ENCODE results near the gene EI24. TPM values are rescaled to one million over a fixed set of nuclear protein-coding genes. Genes with fewer than 3 reads are reported as not detected.

The EI24 gene
- total RNA-seq, 1 donor from 2014 or later: 70.7 TPM

DNA sequence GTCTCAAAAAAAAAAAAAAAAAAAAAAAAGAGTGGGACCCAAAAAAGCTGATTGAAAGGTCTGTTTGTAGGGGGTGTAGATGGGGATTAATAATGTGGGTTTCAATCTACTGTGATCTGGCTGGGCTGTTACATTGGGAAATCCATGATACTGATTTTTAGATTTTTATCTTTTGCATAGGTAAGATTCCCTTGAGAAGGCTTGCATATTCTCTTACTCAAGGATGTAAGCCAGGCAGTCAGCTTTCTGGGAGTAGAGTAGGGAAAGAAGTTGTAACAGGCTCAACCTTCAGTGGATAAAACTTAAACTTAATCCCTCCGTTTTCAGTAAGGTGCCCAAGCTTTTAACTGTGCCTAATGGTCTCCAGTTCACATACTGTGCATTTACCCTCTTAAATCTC lies 53.8 kb downstream of the EI24 start:
- H3K27ac ChIP-seq: no peak overlapping the region
- DNase-seq (ENCODE audit: extremely low spot score in 2 of 2): no peak
- peaks cover 0 to 36% of the 10 kb centered on the region in 2 donors for H3K36me3 ChIP-seq
- no peaks in the 10 kb centered on the region for H3K27me3 ChIP-seq
- no peak overlapping the region for H3K4me3 ChIP-seq
- TF ChIP-seq, protein P1, sequence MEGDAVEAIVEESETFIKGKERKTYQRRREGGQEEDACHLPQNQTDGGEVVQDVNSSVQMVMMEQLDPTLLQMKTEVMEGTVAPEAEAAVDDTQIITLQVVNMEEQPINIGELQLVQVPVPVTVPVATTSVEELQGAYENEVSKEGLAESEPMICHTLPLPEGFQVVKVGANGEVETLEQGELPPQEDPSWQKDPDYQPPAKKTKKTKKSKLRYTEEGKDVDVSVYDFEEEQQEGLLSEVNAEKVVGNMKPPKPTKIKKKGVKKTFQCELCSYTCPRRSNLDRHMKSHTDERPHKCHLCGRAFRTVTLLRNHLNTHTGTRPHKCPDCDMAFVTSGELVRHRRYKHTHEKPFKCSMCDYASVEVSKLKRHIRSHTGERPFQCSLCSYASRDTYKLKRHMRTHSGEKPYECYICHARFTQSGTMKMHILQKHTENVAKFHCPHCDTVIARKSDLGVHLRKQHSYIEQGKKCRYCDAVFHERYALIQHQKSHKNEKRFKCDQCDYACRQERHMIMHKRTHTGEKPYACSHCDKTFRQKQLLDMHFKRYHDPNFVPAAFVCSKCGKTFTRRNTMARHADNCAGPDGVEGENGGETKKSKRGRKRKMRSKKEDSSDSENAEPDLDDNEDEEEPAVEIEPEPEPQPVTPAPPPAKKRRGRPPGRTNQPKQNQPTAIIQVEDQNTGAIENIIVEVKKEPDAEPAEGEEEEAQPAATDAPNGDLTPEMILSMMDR (IDR thresholded peaks at IDR 0.05): no peak
- TF ChIP-seq POLR2A (IDR thresholded peaks at IDR 0.05): no peak
- no peak for TF ChIP-seq POLR2AphosphoS5 (IDR thresholded peaks at IDR 0.05; ENCODE audit: insufficient read depth in 1 of 2, low read depth in 1 of 2)
- peaks cover 19% of the 10 kb centered on the region for H3K4me1 ChIP-seq
- intact Hi-C loops (cut with DNase I): no loop called here
- no peaks in the 10 kb centered on the region for H3K9me3 ChIP-seq

DNA sequence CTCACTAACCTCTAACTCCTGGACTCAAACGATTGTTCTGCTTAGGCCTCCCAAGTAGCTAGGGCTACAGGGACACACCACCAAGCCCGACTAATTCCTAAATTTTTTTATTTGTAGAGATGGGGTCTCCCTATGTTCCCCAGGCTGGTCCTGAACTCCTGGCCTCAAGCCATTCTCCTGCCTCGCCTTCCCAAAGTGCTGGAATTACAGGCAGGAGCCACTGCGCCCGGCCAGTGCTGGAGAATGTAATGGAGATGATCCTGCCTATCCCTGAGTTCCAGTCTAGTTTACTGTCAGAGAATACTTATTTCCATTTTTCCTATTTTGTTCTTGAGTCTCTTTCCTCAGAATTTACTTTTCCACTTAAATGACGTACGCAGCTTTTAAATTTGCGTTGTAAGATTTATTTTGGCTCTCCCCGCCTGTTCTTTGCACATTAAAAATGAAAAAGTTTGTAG lies 55.5 kb downstream of the EI24 start, which contains the start of gene CHEK1:
CHEK1 (plus strand) TSS at position 408 of the 458 bp plus-strand sequence. CDS start 1,606 bp downstream, outside the sequence.
- H3K27ac ChIP-seq: peak within 1 kb of the TSS; percentile 92
- no peaks in the 10 kb centered on the region for H3K9me3 ChIP-seq
- H3K36me3 ChIP-seq: peaks cover 0 to 19% of the 10 kb centered on the region in 2 donors
- H3K4me3 ChIP-seq: peak within 1 kb of the TSS; percentile 54 to 70
- H3K4me1 ChIP-seq: peaks cover 19% of the 10 kb centered on the region
- H3K27me3 ChIP-seq: no peaks in the 10 kb centered on the region
- no peak for DNase-seq (ENCODE audit: extremely low spot score in 2 of 2)
- intact Hi-C loops (cut with DNase I): no loop called here
- TF ChIP-seq, protein P1 (IDR thresholded peaks at IDR 0.05): no peak
- TF ChIP-seq POLR2A (IDR thresholded peaks at IDR 0.05): no peak
- no peak for TF ChIP-seq POLR2AphosphoS5 (IDR thresholded peaks at IDR 0.05; ENCODE audit: insufficient read depth in 1 of 2, low read depth in 1 of 2)

DNA sequence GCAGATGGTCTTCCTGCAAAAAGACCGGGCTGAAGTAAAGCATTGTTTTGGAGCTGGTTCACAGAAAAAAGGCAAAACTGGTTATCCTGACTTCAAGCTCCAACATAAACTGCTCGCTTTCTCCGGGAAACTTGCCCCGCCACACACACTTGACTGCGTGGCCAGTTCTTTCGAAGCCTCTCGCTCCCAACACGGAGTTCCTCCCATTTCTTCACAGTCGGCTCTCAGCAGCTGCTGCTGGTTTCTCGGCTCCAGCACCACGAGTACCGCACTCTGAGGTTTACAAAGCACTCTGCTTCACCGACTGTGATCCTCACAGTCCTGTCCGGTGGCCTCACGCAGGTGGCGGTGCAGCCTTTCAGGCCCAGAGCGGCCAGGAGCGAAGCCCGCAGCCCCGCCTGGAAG lies 56.0 kb downstream of the EI24 start:
- DNase-seq (ENCODE audit: extremely low spot score in 2 of 2): no peak
- Histone ChIP-seq H3K36me3 (peaks cover 0 to 15% of the 10 kb centered on the region in 2 donors), H3K27ac (peak overlapping the region; percentile 92), H3K9me3 (no peaks in the 10 kb centered on the region), H3K4me3 (peak overlapping the region; percentile 54 to 70), H3K4me1 (peaks cover 19% of the 10 kb centered on the region), H3K27me3 (no peaks in the 10 kb centered on the region)
- TF ChIP-seq, protein P1 (IDR thresholded peaks at IDR 0.05): no peak
- TF ChIP-seq POLR2A (IDR thresholded peaks at IDR 0.05) (no peak), POLR2AphosphoS5 (IDR thresholded peaks at IDR 0.05; ENCODE audit: insufficient read depth in 1 of 2, low read depth in 1 of 2) (no peak)
- intact Hi-C loops (cut with DNase I): no loop called here

DNA sequence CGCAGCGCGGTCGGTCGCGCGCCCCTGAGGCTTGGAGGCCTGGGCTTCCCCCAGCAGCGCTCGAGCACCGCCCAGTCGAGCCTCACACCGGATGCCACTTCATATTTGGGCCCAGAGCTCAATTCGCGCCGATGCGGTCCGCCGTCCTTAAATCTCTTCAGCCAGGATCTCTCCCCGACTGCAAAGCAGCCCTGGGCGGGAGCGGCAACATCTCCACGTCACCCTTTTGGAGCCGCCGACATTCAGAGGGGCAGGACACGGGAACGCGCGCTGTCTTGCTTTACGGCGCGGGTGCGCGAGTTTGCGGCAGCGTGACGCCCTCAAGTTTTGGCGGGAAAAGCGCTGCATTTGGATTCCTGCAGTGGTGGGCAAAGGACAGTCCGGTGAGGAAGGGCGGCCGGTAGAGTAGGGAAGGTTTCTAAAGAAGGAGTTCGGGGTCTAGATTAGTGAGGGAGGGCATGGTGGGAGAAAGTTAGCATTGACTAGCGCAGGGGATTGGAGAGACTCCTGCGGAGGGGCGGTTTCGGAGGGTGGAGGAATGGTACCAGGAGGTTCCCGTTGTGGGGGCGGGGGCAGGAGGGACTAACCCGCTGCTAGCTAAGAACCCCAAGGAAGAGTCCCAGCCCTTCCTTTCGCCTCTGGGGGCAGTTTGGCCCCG lies 56.5 kb downstream of the EI24 start:
- Histone ChIP-seq H3K9me3 (no peaks in the 10 kb centered on the region), H3K27me3 (no peaks in the 10 kb centered on the region), H3K27ac (peak overlapping the region; percentile 92), H3K36me3 (peaks cover 0 to 9% of the 10 kb centered on the region in 2 donors), H3K4me1 (peaks cover 19% of the 10 kb centered on the region), H3K4me3 (peak overlapping the region; percentile 54 to 70)
- peak in 1 of 2 donors; percentile 43 for TF ChIP-seq POLR2A (IDR thresholded peaks at IDR 0.05)
- peak; percentile 91 to 94 for TF ChIP-seq POLR2AphosphoS5 (IDR thresholded peaks at IDR 0.05; ENCODE audit: insufficient read depth in 1 of 2, low read depth in 1 of 2)
- TF ChIP-seq, protein P1 (IDR thresholded peaks at IDR 0.05): no peak
- DNase-seq (ENCODE audit: extremely low spot score in 2 of 2): peak in 1 of 2 donors; percentile 91
- intact Hi-C loops (cut with DNase I): no loop called here
